ENCODE data around the gene ITGA3.

DNA sequence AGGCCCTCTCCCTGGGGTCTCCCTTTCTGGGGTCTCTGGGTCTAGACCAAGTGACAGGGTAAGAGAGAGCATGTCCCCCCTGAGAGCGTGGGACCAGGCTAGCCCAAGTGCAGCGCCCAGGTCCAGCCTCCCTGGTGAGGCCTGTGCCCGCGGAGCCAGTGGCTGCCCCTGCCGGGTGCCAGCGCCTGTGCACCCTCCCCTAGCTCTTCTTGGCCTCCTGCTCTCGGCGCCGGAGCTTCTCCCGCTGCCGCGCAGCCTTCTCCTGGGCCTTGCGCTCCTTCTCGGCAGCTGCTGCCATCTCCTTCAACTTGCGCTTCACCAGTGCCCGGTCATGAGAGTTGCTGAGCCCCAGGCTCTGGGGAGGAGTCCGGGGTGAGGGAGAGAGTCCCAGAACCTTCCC is 56.8 kb downstream of the ITGA3 start:
- TF ChIP-seq CTCF (IDR thresholded peaks at IDR 0.05; ENCODE audit: low read depth, low read length) (no peak), POLR2A (IDR thresholded peaks at IDR 0.05; ENCODE audit: extremely low read depth, insufficient read length) (no peak), MYC (IDR thresholded peaks at IDR 0.05; ENCODE audit: low read depth, low read length) (no peak)
- TF ChIP-seq, protein P1, sequence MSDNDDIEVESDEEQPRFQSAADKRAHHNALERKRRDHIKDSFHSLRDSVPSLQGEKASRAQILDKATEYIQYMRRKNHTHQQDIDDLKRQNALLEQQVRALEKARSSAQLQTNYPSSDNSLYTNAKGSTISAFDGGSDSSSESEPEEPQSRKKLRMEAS (IDR thresholded peaks at IDR 0.05; ENCODE audit: low read depth, low read length) = no peak

All from NB4 (cell line).